ENCODE results near the gene AFF1. TPM values are rescaled to one million over a fixed set of nuclear protein-coding genes. Genes with fewer than 3 reads are reported as not detected.

Gene AFF1
- polyA plus RNA-seq, 1 donor (not counting 4 experiments of a cell fraction or from before 2014, with no cell fraction given): 14.4 TPM

DNA sequence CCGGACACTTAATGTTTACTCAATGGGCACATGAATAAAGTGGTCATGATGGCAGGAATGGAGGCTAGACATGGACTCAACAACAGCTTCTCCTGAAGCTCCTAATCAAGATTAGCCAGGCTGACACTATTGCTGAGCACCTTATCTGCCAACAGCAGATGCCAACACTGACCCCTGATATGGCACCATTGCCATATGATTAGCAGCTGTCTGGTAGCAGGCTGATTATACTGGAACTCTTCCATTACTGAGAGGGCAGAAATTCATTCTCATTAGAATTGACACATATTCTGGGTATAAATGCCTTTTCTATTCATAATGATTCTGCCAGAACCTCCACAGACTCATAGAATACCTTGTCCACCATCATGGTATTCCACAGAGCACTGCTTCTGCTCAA is 18.4 kb upstream of the AFF1 start:
- H2AFZ ChIP-seq (ENCODE audit: control insufficient read depth, low read length): no peak overlapping the region
- H3K27me3 ChIP-seq (ENCODE audit: control insufficient read depth, extremely low read depth, insufficient read depth, low read length): no peaks in the 10 kb centered on the region
- H3K9me3 ChIP-seq (ENCODE audit: control insufficient read depth, low read depth, low read length): no peaks in the 10 kb centered on the region
- no peaks in the 10 kb centered on the region for H3K9me1 ChIP-seq (ENCODE audit: control insufficient read depth, extremely low read depth, insufficient read depth, low read length)
- dilution Hi-C loops (cut with MboI; ENCODE audit: extremely low pct_ligation_motif_present, low sequenced_read_pairs): no loop called here
- FAIRE-seq: no peak
- no peak for DNase-seq (ENCODE audit: low read depth, low spot score)
- no peaks in the 10 kb centered on the region for H3K36me3 ChIP-seq (ENCODE audit: control insufficient read depth in 2 of 2, extremely low read depth in 1 of 2, insufficient read depth in 2 of 2, low read length in 2 of 2)
- H3K4me2 ChIP-seq (ENCODE audit: control insufficient read depth, extremely low read depth, insufficient read depth, low read depth, low read length): no peak overlapping the region
- TF ChIP-seq, protein P1, sequence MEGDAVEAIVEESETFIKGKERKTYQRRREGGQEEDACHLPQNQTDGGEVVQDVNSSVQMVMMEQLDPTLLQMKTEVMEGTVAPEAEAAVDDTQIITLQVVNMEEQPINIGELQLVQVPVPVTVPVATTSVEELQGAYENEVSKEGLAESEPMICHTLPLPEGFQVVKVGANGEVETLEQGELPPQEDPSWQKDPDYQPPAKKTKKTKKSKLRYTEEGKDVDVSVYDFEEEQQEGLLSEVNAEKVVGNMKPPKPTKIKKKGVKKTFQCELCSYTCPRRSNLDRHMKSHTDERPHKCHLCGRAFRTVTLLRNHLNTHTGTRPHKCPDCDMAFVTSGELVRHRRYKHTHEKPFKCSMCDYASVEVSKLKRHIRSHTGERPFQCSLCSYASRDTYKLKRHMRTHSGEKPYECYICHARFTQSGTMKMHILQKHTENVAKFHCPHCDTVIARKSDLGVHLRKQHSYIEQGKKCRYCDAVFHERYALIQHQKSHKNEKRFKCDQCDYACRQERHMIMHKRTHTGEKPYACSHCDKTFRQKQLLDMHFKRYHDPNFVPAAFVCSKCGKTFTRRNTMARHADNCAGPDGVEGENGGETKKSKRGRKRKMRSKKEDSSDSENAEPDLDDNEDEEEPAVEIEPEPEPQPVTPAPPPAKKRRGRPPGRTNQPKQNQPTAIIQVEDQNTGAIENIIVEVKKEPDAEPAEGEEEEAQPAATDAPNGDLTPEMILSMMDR (optimal IDR thresholded peaks at IDR 0.05 in 1 of 3, IDR thresholded peaks at IDR 0.05 in 1 of 3, conservative IDR thresholded peaks at IDR 0.05 in 1 of 3; ENCODE audit: extremely low read depth in 1 of 3, insufficient read depth in 2 of 3, low read length in 3 of 3): no peak
- no peak for TF ChIP-seq EZH2 (IDR thresholded peaks at IDR 0.05; ENCODE audit: low read length)
- H3K27ac ChIP-seq (ENCODE audit: control insufficient read depth, insufficient read depth, low read length): no peak overlapping the region
- H3K4me1 ChIP-seq (ENCODE audit: control insufficient read depth, extremely low read depth, insufficient read depth, low read length): peaks cover 9% of the 10 kb centered on the region
- H4K20me1 ChIP-seq (ENCODE audit: control insufficient read depth, extremely low read depth, insufficient read depth, low read length): no peaks in the 10 kb centered on the region
- no peak overlapping the region for H3K4me3 ChIP-seq (ENCODE audit: control insufficient read depth in 2 of 3, extremely low read depth in 1 of 3, insufficient read depth in 2 of 3, low read depth in 1 of 3, low read length in 3 of 3)
- H3K79me2 ChIP-seq (ENCODE audit: control insufficient read depth, insufficient read depth, low read length): no peaks in the 10 kb centered on the region
- H3K9ac ChIP-seq (ENCODE audit: control insufficient read depth, extremely low read depth, insufficient read depth, low read length): no peak overlapping the region

DNA sequence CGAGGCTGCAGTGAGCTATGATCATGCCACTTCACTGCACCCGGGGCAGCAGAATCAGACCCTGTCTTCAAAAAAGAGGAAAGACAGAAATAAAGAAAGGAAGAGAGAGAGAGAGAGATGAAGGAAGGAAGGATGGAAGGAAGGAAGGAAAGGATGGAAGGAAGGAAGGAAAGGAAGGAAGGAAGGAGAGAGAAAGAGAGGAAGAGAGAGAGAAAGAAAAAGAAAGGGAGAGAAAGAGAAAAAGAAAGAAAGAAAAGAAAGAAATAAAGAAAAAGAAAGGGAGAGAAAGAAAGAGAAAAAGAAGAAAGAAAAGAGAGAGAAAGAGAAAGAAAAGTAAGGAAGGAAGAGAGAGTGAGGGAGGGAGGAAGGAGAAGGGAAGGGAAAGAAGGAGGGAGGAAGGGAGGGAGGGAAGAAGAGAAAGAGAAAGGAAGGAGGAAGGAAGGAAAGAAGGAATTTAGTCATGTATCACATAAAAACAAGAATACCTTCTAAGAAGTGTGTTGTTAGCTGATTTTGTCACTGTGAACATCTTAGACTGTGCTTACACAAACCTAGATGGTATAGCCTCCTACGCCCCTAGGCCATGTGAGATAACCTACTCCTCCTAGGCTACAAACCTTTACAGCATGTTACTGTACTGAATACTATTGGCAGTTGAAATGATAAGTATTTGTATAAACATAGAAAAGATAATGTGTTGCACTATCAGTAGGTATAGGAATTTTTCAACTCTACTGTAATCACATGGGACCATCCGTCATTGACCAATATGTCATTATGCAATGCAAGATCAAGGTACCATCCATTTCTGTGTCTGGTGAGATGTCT is 17.4 kb upstream of the AFF1 start:
- dilution Hi-C loops (cut with MboI; ENCODE audit: extremely low pct_ligation_motif_present, low sequenced_read_pairs): no loop called here
- Histone ChIP-seq H3K36me3 (ENCODE audit: control insufficient read depth in 2 of 2, extremely low read depth in 1 of 2, insufficient read depth in 2 of 2, low read length in 2 of 2) (no peaks in the 10 kb centered on the region), H3K9ac (ENCODE audit: control insufficient read depth, extremely low read depth, insufficient read depth, low read length) (no peak overlapping the region), H2AFZ (ENCODE audit: control insufficient read depth, low read length) (no peak overlapping the region), H3K4me3 (ENCODE audit: control insufficient read depth in 2 of 3, extremely low read depth in 1 of 3, insufficient read depth in 2 of 3, low read depth in 1 of 3, low read length in 3 of 3) (no peak overlapping the region), H3K4me2 (ENCODE audit: control insufficient read depth, extremely low read depth, insufficient read depth, low read depth, low read length) (no peak overlapping the region), H3K27ac (ENCODE audit: control insufficient read depth, insufficient read depth, low read length) (no peak overlapping the region), H3K79me2 (ENCODE audit: control insufficient read depth, insufficient read depth, low read length) (no peaks in the 10 kb centered on the region), H4K20me1 (ENCODE audit: control insufficient read depth, extremely low read depth, insufficient read depth, low read length) (no peaks in the 10 kb centered on the region), H3K9me1 (ENCODE audit: control insufficient read depth, extremely low read depth, insufficient read depth, low read length) (no peaks in the 10 kb centered on the region), H3K9me3 (ENCODE audit: control insufficient read depth, low read depth, low read length) (no peaks in the 10 kb centered on the region), H3K27me3 (ENCODE audit: control insufficient read depth, extremely low read depth, insufficient read depth, low read length) (no peaks in the 10 kb centered on the region), H3K4me1 (ENCODE audit: control insufficient read depth, extremely low read depth, insufficient read depth, low read length) (peaks cover 13% of the 10 kb centered on the region)
- TF ChIP-seq, protein P1 (optimal IDR thresholded peaks at IDR 0.05 in 1 of 3, IDR thresholded peaks at IDR 0.05 in 1 of 3, conservative IDR thresholded peaks at IDR 0.05 in 1 of 3; ENCODE audit: extremely low read depth in 1 of 3, insufficient read depth in 2 of 3, low read length in 3 of 3): no peak
- TF ChIP-seq EZH2 (IDR thresholded peaks at IDR 0.05; ENCODE audit: low read length): no peak
- no peak for DNase-seq (ENCODE audit: low read depth, low spot score)
- no peak for FAIRE-seq

Data from keratinocyte (primary cell).